B cell (primary cell): ENCODE measurements around the gene PPP2R2C. TPM values are rescaled to one million over a fixed set of nuclear protein-coding genes. Genes with fewer than 3 reads are reported as not detected.

Source experiments
- ATAC-seq: fragments of 200-7000 bp; cut with Tn5 transposase; one replicate; pipeline ENCODE4 v1.10.0; 2021; ENCODE audit warnings: low read depth, mild to moderate bottlenecking, moderate number of reproducible peaks, moderate library complexity
- CTCF ChIA-PET: fragments of 350-600 bp; sonication (Branson Sonifier 250); formaldehyde crosslinking; loops from one replicate; lab custom pipeline; 2021; ENCODE audit warnings: antibody characterized with exemption, inconsistent platforms; lab: Charles Lee
- POLR2A ChIA-PET: fragments of 350-600 bp; sonication (Branson Sonifier 250); formaldehyde crosslinking; loops from one replicate; lab custom pipeline; 2021; ENCODE audit warnings: antibody characterized with exemption; lab: Charles Lee
- DNase-seq: peaks from one replicate; pipeline ENCODE4 v3.0.0; 2013
- H2AFZ ChIP-seq: 2 replicates; pipeline ENCODE4 v1.6.1; 2012; ENCODE audit warnings: mild to moderate bottlenecking, low read depth, low read length; ENCODE audit not compliant: insufficient read depth, poor library complexity, severe bottlenecking
- H3K27ac ChIP-seq, 2 donors: 1 replicate in 1 of 2; 2 replicates in 1 of 2; pipeline ENCODE4 v1.5.1; 2012 to 2013; ENCODE audit warnings: low read length in 2 of 2, mild to moderate bottlenecking in 2 of 2, moderate library complexity in 1 of 2
- H3K27me3 ChIP-seq, 4 experiments: fragments of 200-600 bp in 1 of 4; sonication (generic) in 1 of 4; replicated peaks in 1 of 4; 1 replicate in 2 of 4; 2 replicates in 2 of 4; pipeline versions ENCODE4 v1.6.1 to v1.7.0; 2013 to 2016; ENCODE audit warnings: low read length in 3 of 4, mild to moderate bottlenecking in 2 of 4, mixed read lengths in 1 of 4, moderate library complexity in 1 of 4; ENCODE audit not compliant: insufficient read depth in 4 of 4, control insufficient read depth in 3 of 4; ENCODE audit errors: control extremely low read depth in 1 of 4
- H3K36me3 ChIP-seq, 2 experiments: replicated peaks in 1 of 2; 1 replicate in 1 of 2; 2 replicates in 1 of 2; pipeline versions ENCODE4 v1.6.1 to v1.7.1; 2013; ENCODE audit warnings: low read length in 1 of 2; ENCODE audit not compliant: insufficient read depth in 2 of 2, control insufficient read depth in 1 of 2; ENCODE audit errors: control extremely low read depth in 1 of 2, extremely low read depth in 1 of 2
- H3K4me1 ChIP-seq, 2 donors: fragments of 200-600 bp in 1 of 2; sonication (generic) in 1 of 2; 1 replicate in 1 of 2; 2 replicates in 1 of 2; pipeline versions ENCODE4 v1.5.1 to v1.6.1; 2013 to 2017; ENCODE audit warnings: low read length in 2 of 2; ENCODE audit not compliant: control insufficient read depth in 2 of 2, insufficient read depth in 2 of 2
- H3K4me2 ChIP-seq: replicated peaks from 2 replicates; pipeline ENCODE3; 2012; ENCODE audit warnings: mild to moderate bottlenecking, low read depth, low read length; ENCODE audit not compliant: poor library complexity, severe bottlenecking
- H3K4me3 ChIP-seq, 5 experiments: fragments of 200-600 bp in 1 of 5; sonication (generic) in 1 of 5; 1 replicate in 3 of 5; 2 replicates in 2 of 5; pipeline versions ENCODE4 v1.5.1 to v1.7.0; 2011 to 2016; ENCODE audit warnings: low read length in 4 of 5, mild to moderate bottlenecking in 4 of 5, low read depth in 2 of 5, control low read depth in 1 of 5, moderate library complexity in 1 of 5; ENCODE audit not compliant: insufficient read depth in 1 of 5; ENCODE audit errors: control extremely low read depth in 1 of 5, extremely low read depth in 1 of 5
- H3K79me2 ChIP-seq: fragments of 200-600 bp; sonication (generic); one replicate; pipeline ENCODE4 v1.6.0; 2016; ENCODE audit warnings: low read length; ENCODE audit not compliant: control insufficient read depth, insufficient read depth
- H3K9ac ChIP-seq: fragments of 200-600 bp; sonication (generic); 2 replicates; pipeline ENCODE4 v1.6.1; 2017; ENCODE audit warnings: mild to moderate bottlenecking, low read length, moderate library complexity
- H3K9me3 ChIP-seq, 3 donors: one replicate each; pipeline versions ENCODE4 v1.6.1 to v1.7.1; 2013; ENCODE audit warnings: low read length in 2 of 3; ENCODE audit not compliant: control insufficient read depth in 2 of 3, insufficient read depth in 1 of 3; ENCODE audit errors: control extremely low read depth in 1 of 3
- H4K20me1 ChIP-seq: 2 replicates; pipeline ENCODE4 v1.6.0; 2012; ENCODE audit warnings: mild to moderate bottlenecking, low read length; ENCODE audit not compliant: insufficient read depth, control insufficient read depth, poor library complexity, severe bottlenecking
- H3K27ac Mint-ChIP-seq: one replicate; pipeline ENCODE4 v1.8.0; 2021; ENCODE audit warnings: mixed read lengths
- H3K27me3 Mint-ChIP-seq: one replicate; pipeline ENCODE4 v1.8.0; 2021; ENCODE audit warnings: mixed read lengths
- H3K4me1 Mint-ChIP-seq: one replicate; pipeline ENCODE4 v1.8.0; 2021; ENCODE audit warnings: mixed read lengths
- H3K4me3 Mint-ChIP-seq: one replicate; pipeline ENCODE4 v1.8.0; 2021; ENCODE audit warnings: mixed read lengths
- H3K9me3 Mint-ChIP-seq: one replicate; pipeline ENCODE4 v1.8.0; 2022; ENCODE audit warnings: mixed read lengths; ENCODE audit not compliant: insufficient read depth
- EZH2 ChIP-seq: IDR thresholded peaks from 2 replicates; pipeline ENCODE4 v1.6.1; 2012; ENCODE audit warnings: borderline replicate concordance, low read depth, mild to moderate bottlenecking, moderate library complexity, low read length; ENCODE audit not compliant: insufficient read depth, poor library complexity, severe bottlenecking
- WGBS: methylation state at CpG from one replicate; pipeline ENCODE4 v1.1.5; 2013; ENCODE audit warnings: missing lambda C conversion rate; ENCODE audit not compliant: insufficient coverage; 5-methylcytosine and 5-hydroxymethylcytosine counted together
- intact Hi-C: fragments of 100-400 bp; cut with micrococcal nuclease; formaldehyde crosslinking; loops from one replicate; pipeline ENCODE4 v1.10.0; 2022
- polyA plus RNA-seq: library from polyadenylated mRNA; depleted of rRNA; stranded (reverse); fragments of >200 nt; gene quantifications from 2 replicates; pipeline ENCODE4 v1.2.3, GENCODE V29; 2012
- total RNA-seq, 2 donors: library from RNA; stranded (reverse); fragments of 120-200 nt in 1 of 2; gene quantifications; 1 replicate in 1 of 2; 2 replicates in 1 of 2; pipeline versions ENCODE4 v1.2.3 to v1.2.4, GENCODE V29; 2013 to 2022
- TF ChIP-seq, protein P1 (sequence below): fragments of 200-600 bp; IDR thresholded peaks from one replicate; pipeline ENCODE4 v1.8.0; 2022; ENCODE audit warnings: antibody characterized with exemption, mild to moderate bottlenecking

Gene PPP2R2C
- total and polyA plus RNA-seq, 2 donors (not counting 1 experiment from before 2014, with no cell fraction given): not detected

GRCh38 chr4:6334203-6334887 lies 138.1 kb downstream of the PPP2R2C start:
- peaks cover 12 to 13% of the 10 kb centered on the region in 2 donors for H3K4me1 ChIP-seq
- intact Hi-C loops: no loop called here

More at GRCh38 chr4:6334203-6334887, 138.1 kb downstream of the PPP2R2C start:
- no peak overlapping the region for H3K4me2 ChIP-seq
- WGBS: 62% methylated on average over 4 of the region's 5 CpGs
- peaks cover 50% of the 10 kb centered on the region for H3K27me3 Mint-ChIP-seq
- POLR2A ChIA-PET: no interaction called here
- peaks cover 0 to 40% (median 4%) of the 10 kb centered on the region in 3 donors for H3K9me3 ChIP-seq
- no peaks in the 10 kb centered on the region for H3K79me2 ChIP-seq
- no peak overlapping the region for H2AFZ ChIP-seq
- H3K27ac ChIP-seq: no peak overlapping the region
- DNase-seq (no peak), ATAC-seq (no peak)
- peaks cover 0 to 57% (median 6%) of the 10 kb centered on the region in 4 experiments for H3K27me3 ChIP-seq
- no peaks in the 10 kb centered on the region for H3K9me3 Mint-ChIP-seq
- CTCF ChIA-PET: interaction anchor here (17.6 kb wide), 1 partner anchor 82 kb away, joined by 451 read pairs; no protein-coding TSS in a partner anchor
- no peak overlapping the region for H3K4me3 ChIP-seq
- H3K4me3 Mint-ChIP-seq: no peak overlapping the region
- no peak for TF ChIP-seq EZH2
- TF ChIP-seq, protein P1, sequence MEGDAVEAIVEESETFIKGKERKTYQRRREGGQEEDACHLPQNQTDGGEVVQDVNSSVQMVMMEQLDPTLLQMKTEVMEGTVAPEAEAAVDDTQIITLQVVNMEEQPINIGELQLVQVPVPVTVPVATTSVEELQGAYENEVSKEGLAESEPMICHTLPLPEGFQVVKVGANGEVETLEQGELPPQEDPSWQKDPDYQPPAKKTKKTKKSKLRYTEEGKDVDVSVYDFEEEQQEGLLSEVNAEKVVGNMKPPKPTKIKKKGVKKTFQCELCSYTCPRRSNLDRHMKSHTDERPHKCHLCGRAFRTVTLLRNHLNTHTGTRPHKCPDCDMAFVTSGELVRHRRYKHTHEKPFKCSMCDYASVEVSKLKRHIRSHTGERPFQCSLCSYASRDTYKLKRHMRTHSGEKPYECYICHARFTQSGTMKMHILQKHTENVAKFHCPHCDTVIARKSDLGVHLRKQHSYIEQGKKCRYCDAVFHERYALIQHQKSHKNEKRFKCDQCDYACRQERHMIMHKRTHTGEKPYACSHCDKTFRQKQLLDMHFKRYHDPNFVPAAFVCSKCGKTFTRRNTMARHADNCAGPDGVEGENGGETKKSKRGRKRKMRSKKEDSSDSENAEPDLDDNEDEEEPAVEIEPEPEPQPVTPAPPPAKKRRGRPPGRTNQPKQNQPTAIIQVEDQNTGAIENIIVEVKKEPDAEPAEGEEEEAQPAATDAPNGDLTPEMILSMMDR: no peak
- no peak overlapping the region for H3K9ac ChIP-seq
- H3K27ac Mint-ChIP-seq: no peak overlapping the region
- H3K4me1 Mint-ChIP-seq: peaks cover 16% of the 10 kb centered on the region
- no peaks in the 10 kb centered on the region for H3K36me3 ChIP-seq
- no peaks in the 10 kb centered on the region for H4K20me1 ChIP-seq
